ENCODE data around the gene CRYZ. TPM values are rescaled to one million over a fixed set of nuclear protein-coding genes. Genes with fewer than 3 reads are reported as not detected.
A peak's percentile ranks its signal among the peaks of the same experiment; 100 is the strongest.
"Not testable (repeated sequence)": the region's sequence is repeated elsewhere in the genome, so short reads cannot be mapped to it uniquely, and the experiment has no call there.

CRYZ gene
- polyA plus RNA-seq, 1 of the 3 experiments (the other 2 are of a cell fraction), result 57.2 TPM

- Histone ChIP-seq H3K36me3 (replicated peaks in 1 of 2; ENCODE audit: control insufficient read depth in 1 of 2, insufficient read depth in 2 of 2, low read length in 1 of 2) (no peaks in the 10 kb centered on the region), H4K20me1 (ENCODE audit: insufficient read depth) (no peaks in the 10 kb centered on the region), H3K4me3 (ENCODE audit: low read depth in 2 of 2, low read length in 1 of 2) (peak within 1 kb of the TSS in 1 of 2 experiments; percentile 9; a peak in 1 of 4 replicates), H3K27me3 (ENCODE audit: insufficient read depth) (no peaks in the 10 kb centered on the region; the same call in 1 of the 2 replicates), H3K79me2 (ENCODE audit: insufficient read depth) (no peaks in the 10 kb centered on the region), H3K9ac (no peak within 1 kb of the TSS), H3K4me1 (ENCODE audit: control insufficient read depth in 1 of 2, insufficient read depth in 2 of 2, low read depth in 1 of 2, low read length in 1 of 2) (no peaks in the 10 kb centered on the region), H2AFZ (ENCODE audit: low read depth) (no peak within 1 kb of the TSS), H3K9me2 (no peaks in the 10 kb centered on the region), H3K9me3 (no peaks in the 10 kb centered on the region), H3K4me2 (no peak within 1 kb of the TSS), H3F3A (replicated peaks; ENCODE audit: insufficient read depth) (no peaks in the 10 kb centered on the region), H3K27ac (ENCODE audit: low read depth in 2 of 2, low read length in 1 of 2) (no peak within 1 kb of the TSS)
- TF ChIP-seq, protein P1, sequence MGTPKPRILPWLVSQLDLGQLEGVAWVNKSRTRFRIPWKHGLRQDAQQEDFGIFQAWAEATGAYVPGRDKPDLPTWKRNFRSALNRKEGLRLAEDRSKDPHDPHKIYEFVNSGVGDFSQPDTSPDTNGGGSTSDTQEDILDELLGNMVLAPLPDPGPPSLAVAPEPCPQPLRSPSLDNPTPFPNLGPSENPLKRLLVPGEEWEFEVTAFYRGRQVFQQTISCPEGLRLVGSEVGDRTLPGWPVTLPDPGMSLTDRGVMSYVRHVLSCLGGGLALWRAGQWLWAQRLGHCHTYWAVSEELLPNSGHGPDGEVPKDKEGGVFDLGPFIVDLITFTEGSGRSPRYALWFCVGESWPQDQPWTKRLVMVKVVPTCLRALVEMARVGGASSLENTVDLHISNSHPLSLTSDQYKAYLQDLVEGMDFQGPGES (IDR thresholded peaks at IDR 0.05; ENCODE audit: low read depth, low read length), result no peak
- TF ChIP-seq, protein P2, sequence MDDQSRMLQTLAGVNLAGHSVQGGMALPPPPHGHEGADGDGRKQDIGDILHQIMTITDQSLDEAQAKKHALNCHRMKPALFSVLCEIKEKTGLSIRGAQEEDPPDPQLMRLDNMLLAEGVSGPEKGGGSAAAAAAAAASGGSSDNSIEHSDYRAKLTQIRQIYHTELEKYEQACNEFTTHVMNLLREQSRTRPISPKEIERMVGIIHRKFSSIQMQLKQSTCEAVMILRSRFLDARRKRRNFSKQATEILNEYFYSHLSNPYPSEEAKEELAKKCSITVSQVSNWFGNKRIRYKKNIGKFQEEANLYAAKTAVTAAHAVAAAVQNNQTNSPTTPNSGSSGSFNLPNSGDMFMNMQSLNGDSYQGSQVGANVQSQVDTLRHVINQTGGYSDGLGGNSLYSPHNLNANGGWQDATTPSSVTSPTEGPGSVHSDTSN (IDR thresholded peaks at IDR 0.05), result no peak
- TF ChIP-seq RFX5 (IDR thresholded peaks at IDR 0.05; ENCODE audit: low read length) (no peak), SIN3A (IDR thresholded peaks at IDR 0.05; ENCODE audit: borderline replicate concordance, low read depth, low read length) (no peak), POLR2AphosphoS5 (IDR thresholded peaks at IDR 0.05; ENCODE audit: low read depth, low read length) (no peak), CHD2 (IDR thresholded peaks at IDR 0.05; ENCODE audit: low read length, partially characterized antibody) (no peak), TEAD4 (IDR thresholded peaks at IDR 0.05; ENCODE audit: borderline replicate concordance, insufficient read depth) (no peak), ELF1 (IDR thresholded peaks at IDR 0.05) (no peak), JUND (IDR thresholded peaks at IDR 0.05) (no peak), REST (IDR thresholded peaks at IDR 0.05; ENCODE audit: low read depth, low read length) (no peak)
- WGBS (ENCODE audit: low lambda C conversion rate), result 67% methylated on average over 16 of the region's 44 CpGs
- CTCF ChIA-PET, result interaction anchor here (0.5 to 1.7 kb wide), 3 partner anchors 16 to 170 kb away, joined by 4 to 5 read pairs (median 5); no protein-coding TSS in a partner anchor
- peak; percentile 53 for DNase-seq
- POLR2A ChIA-PET, result no interaction called here
These were observed 59.3 kb downstream of the CRYZ start, which contains the start of gene ERICH3 for GRCh38 chr1:74673351-74674111. Gene ERICH3, minus strand, starts transcription at chr1:74673792. Its CDS starts 273 bp downstream, at chr1:74673519.

- H2AFZ ChIP-seq (ENCODE audit: low read depth); DNase-seq: not testable (repeated sequence)
These were observed 62.0 kb downstream of the CRYZ start for GRCh38 chr1:74670866-74671265.

More at GRCh38 chr1:74670866-74671265, 62.0 kb downstream of the CRYZ start:
- CTCF ChIA-PET, result interaction anchor here (0.7 to 1.5 kb wide), 2 partner anchors 64 to 296 kb away, joined by 3 read pairs; no protein-coding TSS in a partner anchor
- H3K4me2 ChIP-seq; H3K27me3 ChIP-seq (ENCODE audit: insufficient read depth); H3K36me3 ChIP-seq (replicated peaks in 1 of 2; ENCODE audit: control insufficient read depth in 1 of 2, insufficient read depth in 2 of 2, low read length in 1 of 2); POLR2A ChIA-PET; H3K4me1 ChIP-seq (ENCODE audit: control insufficient read depth in 1 of 2, insufficient read depth in 2 of 2, low read depth in 1 of 2, low read length in 1 of 2); H3K9me2 ChIP-seq; H3K9me3 ChIP-seq; H3K4me3 ChIP-seq (ENCODE audit: low read depth in 2 of 2, low read length in 1 of 2); H4K20me1 ChIP-seq (ENCODE audit: insufficient read depth); H3K27ac ChIP-seq (ENCODE audit: low read depth in 2 of 2, low read length in 1 of 2); H3F3A ChIP-seq (replicated peaks; ENCODE audit: insufficient read depth); H3K79me2 ChIP-seq (ENCODE audit: insufficient read depth); H3K9ac ChIP-seq: not testable (repeated sequence)
- 37% methylated on average over 3 of the region's 3 CpGs for WGBS (ENCODE audit: low lambda C conversion rate)

Other genes with a start within 250 kb of the CRYZ start
- gene LRRC53, start 220.4 kb downstream of the CRYZ start, polyA plus RNA-seq (2012; rRNA removed), result not detected in 2 replicates
- not detected in 2 replicates for gene ERICH3, start 59.3 kb downstream of the CRYZ start, polyA plus RNA-seq (2012; rRNA removed)
- gene TYW3, start 102 bp upstream of the CRYZ start, polyA plus RNA-seq (2012; rRNA removed), result 9.2 and 12.0 TPM in 2 replicates